GM21526 (cell line): ENCODE data around the gene POLD3.

ENCODE experiments used
- ATAC-seq: cut with Tn5 transposase; IDR thresholded peaks from one replicate; pipeline ENCODE4 v1.9.1; 2021; ENCODE audit warnings: moderate library complexity; ENCODE audit not compliant: unreplicated experiment, low FRiP score

POLD3 gene

GRCh38 chr11:74670171-74670570 is 77.8 kb downstream of the POLD3 start:
- no peak for ATAC-seq

GRCh38 chr11:74671520-74672196 is 79.3 kb downstream of the POLD3 start:
- ATAC-seq: no peak

GRCh38 chr11:74672332-74672955 is 80.1 kb downstream of the POLD3 start:
- ATAC-seq: no peak

GRCh38 chr11:74672956-74673692 is 80.7 kb downstream of the POLD3 start:
- no peak for ATAC-seq

GRCh38 chr11:74673693-74674360 is 81.4 kb downstream of the POLD3 start:
- ATAC-seq: no peak

- no peak for ATAC-seq
These were observed 83.4 kb downstream of the POLD3 start for GRCh38 chr11:74675761-74676160.

GRCh38 chr11:74676596-74676995 is 84.2 kb downstream of the POLD3 start:
- no peak for ATAC-seq

- ATAC-seq: no peak
These were observed 84.7 kb downstream of the POLD3 start for GRCh38 chr11:74677131-74677530.

GRCh38 chr11:74678041-74678440 is 85.7 kb downstream of the POLD3 start:
- ATAC-seq: no peak

- ATAC-seq: no peak
These were observed 86.5 kb downstream of the POLD3 start for GRCh38 chr11:74678591-74679512.

- no peak for ATAC-seq
These were observed 87.1 kb downstream of the POLD3 start for GRCh38 chr11:74679513-74679865.

- ATAC-seq: no peak
These were observed 87.8 kb downstream of the POLD3 start for GRCh38 chr11:74680035-74680671.

- ATAC-seq: no peak
These were observed 88.5 kb downstream of the POLD3 start for GRCh38 chr11:74680703-74681531.

GRCh38 chr11:74681686-74682651 is 89.6 kb downstream of the POLD3 start:
- ATAC-seq: no peak

GRCh38 chr11:74682731-74683278 is 90.4 kb downstream of the POLD3 start:
- no peak for ATAC-seq

- ATAC-seq: no peak
These were observed 91.0 kb downstream of the POLD3 start for GRCh38 chr11:74683279-74683871.

GRCh38 chr11:74683941-74684481 is 91.6 kb downstream of the POLD3 start:
- ATAC-seq: no peak
